HTR-8/SVneo (cell line): ENCODE measurements around the gene USP44.

Experiments used
- DNase-seq: peaks from one replicate; pipeline ENCODE4 v3.0.0; 2011; ENCODE audit warnings: low spot score, mixed read lengths; ENCODE audit not compliant: insufficient read length
- FAIRE-seq: peaks from 2 replicates; lab custom pipeline; 2011; peaks lifted over from hg19 to GRCh38; lab: Jason Lieb, UNC

USP44 gene

GRCh38 chr12:95470300-95470699 lies 81.0 kb downstream of the USP44 start:
- no peak for FAIRE-seq
- no peak for DNase-seq
